NCI-H345 treated with DMSO at 0.1 percent for 48 hours (cell line): Measurements from ENCODE around the gene SRPRB.

Experiments
- DNase-seq: peaks from one replicate; lab custom pipeline; 2025; ENCODE audit not compliant: unreplicated experiment; lab: John Stamatoyannopoulos, UW

SRPRB gene, protein sequence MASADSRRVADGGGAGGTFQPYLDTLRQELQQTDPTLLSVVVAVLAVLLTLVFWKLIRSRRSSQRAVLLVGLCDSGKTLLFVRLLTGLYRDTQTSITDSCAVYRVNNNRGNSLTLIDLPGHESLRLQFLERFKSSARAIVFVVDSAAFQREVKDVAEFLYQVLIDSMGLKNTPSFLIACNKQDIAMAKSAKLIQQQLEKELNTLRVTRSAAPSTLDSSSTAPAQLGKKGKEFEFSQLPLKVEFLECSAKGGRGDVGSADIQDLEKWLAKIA

DNA sequence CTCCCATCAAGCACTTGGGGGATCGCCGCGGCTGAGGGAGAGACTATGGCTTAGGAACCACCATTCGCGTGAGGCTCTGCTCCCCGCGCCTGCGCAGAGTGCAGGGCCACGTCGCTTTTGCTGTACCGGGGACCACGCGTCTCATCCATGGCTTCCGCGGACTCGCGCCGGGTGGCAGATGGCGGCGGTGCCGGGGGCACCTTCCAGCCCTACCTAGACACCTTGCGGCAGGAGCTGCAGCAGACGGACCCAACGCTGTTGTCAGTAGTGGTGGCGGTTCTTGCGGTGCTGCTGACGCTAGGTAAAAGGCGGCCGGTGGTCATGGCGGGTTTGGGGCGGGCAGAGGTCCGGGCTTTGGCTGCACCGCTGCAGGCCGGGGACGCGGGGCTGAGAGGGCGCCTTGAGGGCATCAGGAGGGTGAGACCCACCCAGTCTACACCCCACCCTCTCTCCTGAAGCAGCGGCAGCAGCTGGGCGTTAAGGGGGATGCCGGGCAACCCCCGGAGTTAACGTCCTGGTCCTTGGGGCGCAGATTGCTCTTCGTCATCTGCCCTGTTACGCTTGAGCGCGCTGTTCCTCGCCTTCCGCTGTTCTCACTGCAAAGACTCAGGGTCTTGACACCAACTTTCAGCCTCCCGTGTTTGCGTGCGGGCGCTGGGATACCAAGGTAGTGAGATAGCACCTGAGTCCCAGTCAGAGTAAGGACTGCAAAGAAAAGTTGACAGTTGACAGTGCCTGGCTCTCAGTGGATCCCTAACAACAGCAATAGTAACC is at the start of gene SRPRB:
TSS of gene SRPRB (plus strand) at position 114 of the 774 bp plus-strand sequence. CDS start at position 148, 34 bp downstream.
- peak; percentile 76 for DNase-seq

DNA sequence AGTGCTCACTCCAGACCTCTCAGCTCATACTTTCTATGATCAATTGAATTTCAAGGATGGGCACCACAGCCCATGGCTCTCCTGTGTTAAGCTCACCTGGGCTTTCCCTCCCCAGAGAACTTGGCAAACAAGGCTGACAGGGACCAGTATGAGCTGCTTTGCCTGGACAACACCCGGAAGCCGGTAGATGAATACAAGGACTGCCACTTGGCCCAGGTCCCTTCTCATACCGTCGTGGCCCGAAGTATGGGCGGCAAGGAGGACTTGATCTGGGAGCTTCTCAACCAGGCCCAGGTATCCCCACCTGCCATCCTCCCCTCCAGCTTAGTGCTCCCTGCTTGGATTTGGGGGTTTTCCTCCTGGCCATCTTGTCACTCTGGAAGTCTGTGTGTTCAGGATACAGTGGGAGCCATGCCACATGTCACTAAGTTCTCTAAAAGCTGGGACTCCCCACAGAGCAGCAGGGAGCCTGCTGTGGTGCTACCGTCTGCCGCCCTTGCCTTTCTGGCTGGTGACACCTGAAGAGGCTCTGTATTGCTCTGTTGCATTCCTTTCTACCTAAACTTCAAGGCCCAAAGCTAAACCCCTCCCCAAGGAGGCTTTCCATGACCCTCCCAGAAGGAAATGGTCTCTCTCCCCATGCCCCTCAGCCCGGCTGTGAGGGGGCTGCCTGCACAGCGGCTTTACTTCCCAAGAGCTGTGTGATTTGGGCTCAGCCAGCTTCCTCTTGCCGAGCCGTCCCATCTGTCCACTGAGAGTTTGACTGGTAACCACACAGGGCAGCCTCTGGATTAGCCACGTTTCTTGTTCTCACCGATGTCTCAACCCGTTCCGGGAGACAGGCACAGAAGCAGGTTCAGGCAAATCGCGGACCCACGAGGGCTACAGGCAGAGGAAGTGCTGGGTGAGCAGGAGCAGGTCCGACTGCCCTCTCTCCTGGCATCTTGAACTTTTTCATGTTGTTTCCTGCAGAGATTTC is 48.6 kb upstream of the SRPRB start:
- no peak for DNase-seq

- DNase-seq, result no peak
These were observed 47.7 kb upstream of the SRPRB start for GRCh38 chr3:133757701-133758567.

GRCh38 chr3:133758568-133758928 is 47.1 kb upstream of the SRPRB start:
- no peak for DNase-seq

GRCh38 chr3:133758964-133759739 is 46.5 kb upstream of the SRPRB start:
- DNase-seq, result no peak

DNA sequence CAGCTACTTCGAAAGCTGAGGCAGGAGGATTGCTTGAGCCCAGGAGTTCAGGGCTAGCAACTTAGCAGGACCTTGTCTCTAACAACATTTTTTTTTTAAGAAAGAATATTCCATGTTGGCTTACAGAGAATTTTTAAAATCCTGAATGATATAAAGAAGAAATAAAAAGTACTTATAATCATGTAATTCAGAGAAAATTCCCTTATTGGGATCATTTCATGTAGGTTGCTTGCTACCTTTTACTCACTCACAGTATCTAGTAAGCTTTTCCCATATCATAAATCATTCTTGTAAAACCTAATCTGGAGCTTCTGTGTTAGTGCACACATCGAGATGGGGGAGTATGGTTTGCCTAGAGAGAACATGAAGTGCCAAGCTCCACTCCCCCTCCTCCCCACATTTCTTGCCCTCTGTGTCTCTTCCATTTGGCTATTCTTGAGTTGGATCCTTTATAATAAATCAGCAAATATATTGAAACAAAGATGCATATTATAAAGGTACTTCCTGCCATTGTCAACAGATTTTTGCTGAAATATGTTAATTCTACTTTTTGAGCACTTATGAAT is 45.8 kb upstream of the SRPRB start:
- DNase-seq, result no peak

DNA sequence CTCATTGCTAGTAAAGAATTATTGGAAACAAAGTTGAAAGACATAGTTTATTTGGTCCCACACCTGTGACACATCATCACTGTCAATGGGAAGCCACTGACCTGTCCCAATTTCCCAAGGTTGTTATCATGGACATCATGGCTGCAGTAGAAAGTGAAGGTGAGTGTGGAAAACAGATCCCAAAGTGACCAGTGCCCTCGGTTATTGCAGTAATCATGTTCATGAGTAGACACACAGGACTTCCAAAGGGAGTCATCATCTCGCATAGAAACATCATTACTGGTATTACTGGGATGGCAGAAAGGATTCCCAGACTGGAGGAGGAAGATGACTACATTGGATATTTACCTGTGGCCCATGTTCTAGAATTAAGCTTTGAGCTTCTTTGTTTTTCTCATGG is 44.7 kb upstream of the SRPRB start:
- DNase-seq, result no peak

DNA sequence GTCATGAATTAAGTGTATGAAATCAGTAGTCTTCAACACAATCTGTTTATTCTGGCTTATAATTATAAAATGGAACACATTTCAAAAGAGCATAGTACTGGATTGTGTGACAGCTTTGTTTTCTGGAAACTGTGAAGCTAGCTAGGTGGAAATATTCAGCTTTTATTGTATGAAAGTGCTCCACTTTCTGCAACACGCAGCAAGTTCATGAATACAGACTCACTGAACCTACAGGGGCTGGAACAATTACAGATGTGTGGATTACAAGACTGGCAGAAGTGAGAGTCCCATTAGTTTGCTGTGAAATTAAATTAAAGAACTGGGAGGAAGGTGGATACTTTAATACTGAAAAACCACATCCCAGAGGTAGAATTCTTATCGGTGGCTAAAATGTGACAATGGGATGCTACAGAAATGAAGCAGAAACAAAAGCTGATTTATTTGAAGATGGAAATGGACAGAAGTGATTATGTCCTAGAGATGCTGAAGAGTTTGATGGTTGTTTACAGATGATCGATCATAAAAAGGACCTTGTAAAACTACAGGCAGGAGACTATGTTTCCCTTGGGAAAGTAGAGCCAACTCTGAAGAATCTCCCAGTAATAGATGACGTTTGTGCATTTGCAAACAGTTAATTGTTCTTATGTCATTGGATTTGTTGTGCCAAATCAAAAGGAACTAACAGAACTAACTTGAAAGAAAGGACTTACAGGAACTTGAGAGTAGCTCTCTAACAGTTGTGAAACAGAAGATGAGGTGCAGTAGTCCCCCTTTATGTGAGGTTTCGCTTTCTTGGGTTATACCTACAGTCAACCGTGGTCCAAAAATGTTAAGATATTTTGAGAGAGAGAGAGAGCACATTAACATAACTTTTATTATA is 43.8 kb upstream of the SRPRB start:
- DNase-seq, result no peak

DNA sequence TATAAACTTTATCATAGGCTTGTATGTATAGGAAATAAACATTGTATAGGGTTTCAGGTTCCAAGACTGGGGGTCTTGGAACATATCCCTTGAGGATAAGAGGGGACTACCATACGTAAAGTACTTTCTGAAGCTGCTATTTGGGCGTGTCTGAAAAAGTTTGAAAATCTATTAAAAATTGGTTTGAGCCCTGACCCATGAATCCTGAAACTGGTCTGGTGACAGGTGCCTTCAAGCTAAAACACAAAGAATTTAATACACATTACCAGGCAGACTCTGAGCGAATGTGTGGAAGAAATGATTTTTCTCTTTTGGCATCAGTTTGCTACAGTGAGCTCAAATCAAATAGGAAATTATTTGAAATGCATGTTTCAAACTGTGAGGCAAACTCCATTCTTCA is 43.1 kb upstream of the SRPRB start:
- no peak for DNase-seq

DNA sequence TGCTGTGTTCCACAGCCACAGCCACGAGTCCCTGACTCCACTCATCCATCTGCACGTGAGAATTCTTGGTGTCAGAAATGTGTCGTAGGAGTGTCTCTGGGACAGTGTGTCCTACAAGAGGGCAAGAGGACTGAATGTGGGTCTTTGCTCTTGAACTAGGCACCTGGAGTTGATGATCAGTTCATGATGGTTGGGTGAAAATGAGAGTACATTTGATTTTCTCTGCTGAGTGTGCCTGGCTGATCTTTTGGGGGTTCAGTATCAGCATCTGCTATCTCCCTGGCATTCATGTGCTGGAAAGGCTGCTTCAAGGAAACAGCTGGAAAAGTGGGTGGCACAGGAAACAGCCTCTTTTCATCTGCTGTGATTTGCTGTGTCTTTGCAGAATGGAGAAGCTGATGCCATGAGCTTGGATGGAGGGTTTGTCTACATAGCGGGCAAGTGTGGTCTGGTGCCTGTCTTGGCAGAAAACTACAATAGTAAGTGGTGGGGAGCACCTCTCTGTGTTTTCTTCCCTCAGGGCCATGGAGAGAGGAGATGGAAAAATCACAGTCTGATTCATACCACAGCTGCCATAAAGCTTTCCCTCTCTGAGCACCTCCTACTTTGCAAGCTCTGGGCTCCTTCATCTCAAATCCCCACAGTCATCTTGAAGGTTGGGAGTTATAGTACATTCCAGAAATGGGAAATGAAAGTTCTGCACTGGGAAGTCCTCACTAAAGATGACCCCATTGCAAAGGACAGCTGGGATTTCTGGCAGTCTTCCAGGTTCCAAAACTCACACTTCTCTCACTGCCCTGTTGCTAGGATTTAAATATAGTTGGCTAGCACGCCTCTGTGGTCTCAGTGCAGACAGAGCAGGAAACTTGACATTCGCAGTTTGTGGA is 41.6 kb upstream of the SRPRB start:
- DNase-seq, result no peak

DNA sequence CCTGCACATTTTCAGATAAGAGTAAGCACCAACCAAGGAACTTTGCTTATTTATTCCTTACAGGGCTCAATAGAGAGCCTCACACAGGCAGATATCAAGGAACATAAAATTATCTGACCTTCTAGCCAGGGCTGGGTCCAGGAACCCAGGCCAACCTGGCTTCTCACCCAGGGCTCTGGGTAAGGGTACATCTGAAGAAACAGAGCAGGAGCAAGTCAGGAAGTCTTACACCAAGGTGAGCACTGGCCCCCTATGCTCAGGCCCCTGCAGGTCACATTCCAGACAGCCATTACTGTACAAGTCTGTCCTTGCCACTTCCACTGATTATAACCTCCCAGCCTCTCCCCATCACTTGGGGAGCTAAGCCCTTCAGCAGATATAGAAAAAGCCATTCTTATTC is 40.4 kb upstream of the SRPRB start:
- no peak for DNase-seq

DNA sequence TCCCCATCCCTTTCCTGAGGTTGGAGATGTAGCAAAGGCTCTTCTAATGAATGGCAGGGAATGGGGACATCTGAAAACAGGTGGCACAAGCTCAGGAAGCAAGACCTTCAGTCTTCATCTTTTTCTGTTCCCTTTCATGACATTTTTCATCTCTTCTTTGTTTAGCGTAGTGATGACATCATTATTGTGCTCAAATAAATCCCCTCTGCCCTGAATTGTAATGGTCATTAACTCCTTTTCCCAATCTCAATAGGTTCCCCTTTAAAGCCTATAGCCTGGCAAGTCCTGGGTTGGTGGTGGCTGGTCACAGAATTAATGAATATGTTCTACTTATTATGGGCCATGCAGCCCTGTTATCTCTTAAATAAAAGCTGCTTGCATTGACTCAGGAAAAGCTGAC is 38.0 kb upstream of the SRPRB start:
- no peak for DNase-seq

- DNase-seq, result no peak
These were observed 36.1 kb upstream of the SRPRB start for GRCh38 chr3:133769536-133769935.

DNA sequence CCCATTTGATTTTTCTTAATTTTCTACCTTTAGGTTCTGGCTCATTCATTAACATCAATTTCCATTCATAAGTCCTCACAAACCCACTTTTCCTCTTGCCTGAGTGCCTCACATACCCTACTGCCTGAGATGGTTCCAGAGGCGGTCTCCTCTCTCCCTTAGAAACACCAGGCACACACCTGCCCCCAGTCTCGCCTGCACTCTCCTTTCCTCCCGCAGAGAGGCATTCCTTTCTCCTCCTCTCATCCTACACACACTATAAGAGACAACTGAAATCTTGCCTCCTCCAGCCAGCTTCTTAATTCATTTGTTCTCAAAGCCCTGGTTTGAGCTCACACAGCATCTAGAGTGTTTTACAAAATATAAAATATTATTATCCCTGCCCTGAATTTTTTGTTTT is 31.9 kb upstream of the SRPRB start:
- DNase-seq, result no peak

DNA sequence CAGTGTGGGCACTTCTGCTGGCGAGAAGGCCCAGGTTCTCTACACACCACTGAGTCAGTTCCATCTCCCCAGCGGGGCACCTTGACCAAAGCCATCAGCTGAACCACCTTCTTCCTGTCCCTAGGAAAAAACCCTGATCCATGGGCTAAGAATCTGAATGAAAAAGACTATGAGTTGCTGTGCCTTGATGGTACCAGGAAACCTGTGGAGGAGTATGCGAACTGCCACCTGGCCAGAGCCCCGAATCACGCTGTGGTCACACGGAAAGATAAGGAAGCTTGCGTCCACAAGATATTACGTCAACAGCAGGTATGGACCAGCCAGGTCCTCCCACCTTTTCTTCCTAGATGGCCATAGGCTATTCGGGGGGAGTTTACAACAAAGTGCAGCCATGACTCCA is 30.3 kb upstream of the SRPRB start:
- DNase-seq, result no peak

GRCh38 chr3:133775835-133776234 is 29.8 kb upstream of the SRPRB start:
- no peak for DNase-seq

DNA sequence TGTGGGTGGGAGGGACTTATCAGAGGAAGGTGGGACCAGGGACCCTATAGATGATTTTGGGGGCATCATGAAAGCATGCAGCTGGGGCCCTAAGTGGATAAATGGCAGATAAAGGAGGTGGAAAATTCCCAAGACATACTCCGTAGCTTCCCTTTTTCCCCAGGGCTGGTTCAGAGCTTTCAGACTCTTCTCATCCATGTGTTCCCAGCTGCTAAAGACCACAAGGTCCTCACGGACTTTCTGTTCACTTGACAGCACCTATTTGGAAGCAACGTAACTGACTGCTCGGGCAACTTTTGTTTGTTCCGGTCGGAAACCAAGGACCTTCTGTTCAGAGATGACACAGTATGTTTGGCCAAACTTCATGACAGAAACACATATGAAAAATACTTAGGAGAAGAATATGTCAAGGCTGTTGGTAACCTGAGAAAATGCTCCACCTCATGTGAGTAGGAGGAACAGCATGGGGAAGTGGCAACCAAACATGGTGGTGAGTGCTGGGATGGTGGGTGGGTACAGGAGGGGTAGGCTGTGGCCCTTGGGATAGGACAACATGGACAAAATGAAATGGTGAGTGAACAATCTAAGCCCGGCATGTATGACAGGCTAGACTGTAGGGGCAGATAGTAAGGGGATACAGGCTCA is 28.7 kb upstream of the SRPRB start:
- DNase-seq, result no peak
